Motor neuron (in vitro differentiated cells): Measurements from ENCODE around the gene SPAG16. TPM values are rescaled to one million over a fixed set of nuclear protein-coding genes. Genes with fewer than 3 reads are reported as not detected.
"Not testable (repeated sequence)": the region's sequence is repeated elsewhere in the genome, so short reads cannot be mapped to it uniquely, and the experiment has no call there.

Source experiments
- ATAC-seq, 8 experiments: fragments of 200-7000 bp; cut with Tn5 transposase; replicated peaks in 6 of 8; 2 replicates each; pipeline ENCODE4 v1.8.0; 2021; ENCODE audit warnings: mild to moderate bottlenecking in 8 of 8, moderate library complexity in 8 of 8
- H3K27ac ChIP-seq, 2 donors: fragments of 250-450 bp; sonication (Bioruptor Pico); 2 replicates each; pipeline ENCODE4 v1.9.0; 2021; ENCODE audit warnings: antibody characterized with exemption in 2 of 2, mild to moderate bottlenecking in 2 of 2, moderate library complexity in 1 of 2
- H3K4me1 ChIP-seq, 2 donors: fragments of 250-450 bp; sonication (Bioruptor Pico); replicated peaks in 1 of 2; 2 replicates each; pipeline ENCODE4 v1.6.1; 2021; ENCODE audit warnings: antibody characterized with exemption in 2 of 2, mild to moderate bottlenecking in 2 of 2, moderate library complexity in 1 of 2
- H3K4me3 ChIP-seq, 5 donors: fragments of 250-450 bp; sonication (Bioruptor Pico); 2 replicates each; pipeline ENCODE4 v1.9.0; 2021; ENCODE audit warnings: antibody characterized with exemption in 5 of 5, mild to moderate bottlenecking in 5 of 5, moderate library complexity in 4 of 5
- WGBS, 10 experiments: fragments of 450-650 bp; shearing (Covaris generic); methylation state at CpG; one replicate each; pipeline ENCODE4 v1.0.0; 2022; 5-methylcytosine and 5-hydroxymethylcytosine counted together
- in situ Hi-C, 9 experiments: fragments of 400-800 bp; cut with MboI; loops; one replicate each; pipeline ENCODE4 v1.15.0; 2021; ENCODE audit warnings: low sequenced_read_pairs in 9 of 9, low pct_unique_long_range_greater_than_20kb in 2 of 9; ENCODE audit not compliant: unreplicated experiment in 9 of 9
- total RNA-seq, 8 experiments: library from RNA; unstranded; fragments of 300-600 nt; gene quantifications; 2 replicates each; pipeline versions ENCODE4 v1.2.3 to v1.2.4, GENCODE V29; 2022

Gene SPAG16
- total RNA-seq, 8 experiments from 2014 or later = 13.2 to 123 (median 34.7) TPM

DNA sequence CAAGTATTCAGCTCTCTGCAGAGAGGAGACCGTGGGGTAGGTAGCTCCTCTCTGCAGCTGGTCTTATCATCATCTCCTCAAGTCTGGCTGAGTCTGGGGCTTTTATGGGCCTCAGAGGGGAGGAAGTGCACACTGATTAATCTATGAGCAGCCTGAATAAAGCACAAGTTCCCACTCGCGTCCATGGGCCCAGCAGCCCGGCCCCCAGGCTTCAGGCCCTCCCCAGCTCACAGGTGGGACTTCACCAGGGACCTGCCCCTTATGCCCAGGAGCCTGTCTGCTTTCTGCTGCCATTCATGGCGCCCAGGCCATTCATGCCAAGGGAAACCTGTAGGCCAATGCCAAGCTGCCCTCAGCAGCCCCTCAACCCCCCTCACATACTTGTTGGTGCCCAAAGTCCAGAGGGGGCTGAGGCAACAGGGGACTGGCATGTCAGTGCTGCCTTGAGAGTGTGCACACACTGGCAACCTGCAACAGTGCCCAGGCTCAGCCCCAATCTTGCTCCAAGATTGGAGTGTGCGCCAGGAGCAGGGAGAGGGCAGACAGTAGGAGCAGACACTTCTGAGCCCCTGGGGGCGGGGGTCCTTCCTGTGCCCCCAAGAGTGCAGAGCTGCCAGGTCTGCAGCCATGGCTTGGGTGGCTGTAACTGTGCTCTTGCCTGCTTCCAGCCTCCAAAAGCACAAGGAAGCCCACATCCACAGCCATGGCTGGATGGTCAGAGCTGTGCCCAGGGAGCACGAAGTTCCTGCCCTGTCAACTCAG, 751.0 kb downstream of the SPAG16 start:
- WGBS, 10 experiments = 40 to 100% (median 90%) methylated on average over 1 to 5 of the region's 8 CpGs; no CpG with 5 or more reads in 3 of the 10 experiments
- H3K4me1 ChIP-seq = no peaks in the 10 kb centered on the region
- H3K27ac ChIP-seq = no peak overlapping the region
- no peak overlapping the region for H3K4me3 ChIP-seq
- in situ Hi-C loops = no loop called here
- ATAC-seq = no peak

GRCh38 chr2:214035921-214036320, 751.7 kb downstream of the SPAG16 start:
- H3K27ac ChIP-seq = no peak overlapping the region
- in situ Hi-C loops = no loop called here
- H3K4me3 ChIP-seq = no peak overlapping the region
- no peak for ATAC-seq
- 74 to 100% (median 94%) methylated on average over 1 to 2 of the region's 2 CpGs; no CpG with 5 or more reads in 6 of the 10 experiments for WGBS, 10 experiments
- H3K4me1 ChIP-seq = no peaks in the 10 kb centered on the region

- no peak overlapping the region for H3K4me3 ChIP-seq
- in situ Hi-C loops = no loop called here
- no peaks in the 10 kb centered on the region for H3K4me1 ChIP-seq
- H3K27ac ChIP-seq = no peak overlapping the region
- ATAC-seq = no peak
Observed at GRCh38 chr2:214038186-214038585, 753.9 kb downstream of the SPAG16 start.

GRCh38 chr2:214050731-214051130, 766.5 kb downstream of the SPAG16 start:
- ATAC-seq = no peak
- in situ Hi-C loops = no loop called here

DNA sequence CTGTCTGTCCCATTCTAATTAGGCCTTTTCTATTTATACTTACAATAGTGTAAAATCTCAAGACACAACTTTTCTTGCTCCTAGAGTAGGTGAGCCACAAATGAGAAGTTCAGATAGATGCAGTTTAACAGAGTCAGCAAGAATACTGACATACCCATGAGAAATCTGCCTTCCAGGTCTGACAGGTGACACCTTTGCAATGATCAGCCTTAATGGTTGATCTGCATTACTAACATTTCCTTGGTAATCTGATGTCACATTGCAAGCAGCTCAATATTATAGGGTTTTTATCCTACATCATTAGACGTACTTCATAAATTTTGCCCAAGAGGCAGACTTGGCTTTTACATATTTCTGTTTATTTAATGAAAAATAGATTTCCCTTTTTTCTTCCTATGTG, 767.3 kb downstream of the SPAG16 start:
- no peak overlapping the region for H3K4me3 ChIP-seq
- peaks cover 0 to 5% of the 10 kb centered on the region in 2 donors for H3K4me1 ChIP-seq
- in situ Hi-C loops = no loop called here
- no peak for ATAC-seq
- 25 to 100% (median 69%) methylated on average over 1 of the region's 1 CpG; no CpG with 5 or more reads in 3 of the 10 experiments for WGBS, 10 experiments
- H3K27ac ChIP-seq = no peak overlapping the region

More at GRCh38 chr2:214050731-214051130, 766.5 kb downstream of the SPAG16 start:
- no peak overlapping the region for H3K4me3 ChIP-seq
- no peak overlapping the region for H3K27ac ChIP-seq
- H3K4me1 ChIP-seq = no peaks in the 10 kb centered on the region
- 0 to 100% (median 81%) methylated on average over 1 to 2 of the region's 2 CpGs; no CpG with 5 or more reads in 2 of the 10 experiments for WGBS, 10 experiments

GRCh38 chr2:214052235-214052634, 768.0 kb downstream of the SPAG16 start:
- peaks cover 0 to 7% of the 10 kb centered on the region in 2 donors for H3K4me1 ChIP-seq

GRCh38 chr2:214057986-214058385, 773.7 kb downstream of the SPAG16 start:
- Histone ChIP-seq H3K27ac (no peak overlapping the region), H3K4me3 (no peak overlapping the region), H3K4me1 (peaks cover 0 to 7% of the 10 kb centered on the region in 2 donors)
- 59 to 70% (median 63%) methylated on average over 2 of the region's 2 CpGs; no CpG with 5 or more reads in 7 of the 10 experiments for WGBS, 10 experiments
- ATAC-seq = no peak
- in situ Hi-C loops = no loop called here

More at GRCh38 chr2:214052235-214052634, 768.0 kb downstream of the SPAG16 start:
- ATAC-seq = no peak
- WGBS, 10 experiments = 42 to 85% (median 73%) methylated on average over 2 to 5 of the region's 5 CpGs
- in situ Hi-C loops = no loop called here
- Histone ChIP-seq H3K4me3 (no peak overlapping the region), H3K27ac (no peak overlapping the region)

GRCh38 chr2:214062279-214062678, 778.0 kb downstream of the SPAG16 start:
- WGBS, 10 experiments = 90 to 100% (median 100%) methylated on average over 1 to 5 of the region's 5 CpGs; no CpG with 5 or more reads in 2 of the 10 experiments
- in situ Hi-C loops, ATAC-seq, H3K4me3 ChIP-seq, H3K4me1 ChIP-seq, H3K27ac ChIP-seq: not testable (repeated sequence)

- H3K27ac ChIP-seq = no peak overlapping the region
- in situ Hi-C loops = no loop called here
- 72 to 100% (median 94%) methylated on average over 1 to 2 of the region's 2 CpGs; no CpG with 5 or more reads in 2 of the 10 experiments for WGBS, 10 experiments
- ATAC-seq = no peak
- H3K4me3 ChIP-seq = no peak overlapping the region
- peaks cover 10 to 23% of the 10 kb centered on the region in 2 donors for H3K4me1 ChIP-seq
Observed at GRCh38 chr2:214064471-214064870, 780.2 kb downstream of the SPAG16 start.

DNA sequence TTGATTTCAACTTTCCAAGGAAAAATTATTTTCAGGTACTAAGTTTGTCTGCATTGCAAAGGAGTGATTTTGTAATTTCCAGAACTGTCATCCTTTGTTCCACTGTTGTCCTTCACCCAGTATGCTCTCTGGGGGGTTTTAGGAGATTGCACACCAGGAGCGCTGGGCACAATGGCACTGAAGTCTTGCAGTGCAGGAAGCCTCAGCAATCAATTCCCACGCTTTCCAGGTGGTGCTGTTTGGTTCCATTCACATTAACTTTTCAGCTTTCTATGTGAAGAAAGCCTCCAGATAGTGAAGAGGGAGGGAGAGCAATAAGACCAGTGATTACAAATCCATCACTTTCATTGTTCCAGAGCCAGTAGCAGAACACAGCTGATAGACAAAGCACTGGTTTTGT, 782.6 kb downstream of the SPAG16 start:
- WGBS, 10 experiments = 27 to 100% (median 36%) methylated on average over 1 to 2 of the region's 2 CpGs; no CpG with 5 or more reads in 2 of the 10 experiments
- ATAC-seq = no peak
- in situ Hi-C loops = no loop called here
- Histone ChIP-seq H3K4me1 (peaks cover 10 to 25% of the 10 kb centered on the region in 2 donors), H3K4me3 (no peak overlapping the region), H3K27ac (no peak overlapping the region)

GRCh38 chr2:214069254-214069653, 785.0 kb downstream of the SPAG16 start:
- in situ Hi-C loops = no loop called here
- Histone ChIP-seq H3K4me1 (peaks cover 10 to 25% of the 10 kb centered on the region in 2 donors), H3K4me3 (no peak overlapping the region), H3K27ac (no peak overlapping the region)
- peak; percentile 54 to 100 (median 100) for ATAC-seq
- 0 to 54% (median 13%) methylated on average over 2 of the region's 2 CpGs; no CpG with 5 or more reads in 1 of the 10 experiments for WGBS, 10 experiments

- Histone ChIP-seq H3K4me3 (no peak overlapping the region), H3K4me1 (no peaks in the 10 kb centered on the region), H3K27ac (no peak overlapping the region)
- WGBS, 10 experiments = 58 to 100% (median 94%) methylated on average over 3 to 6 of the region's 6 CpGs; no CpG with 5 or more reads in 2 of the 10 experiments
- in situ Hi-C loops = no loop called here
- no peak for ATAC-seq
Observed at GRCh38 chr2:214075456-214075855, 791.2 kb downstream of the SPAG16 start.

- ATAC-seq = no peak
- no peak overlapping the region for H3K4me3 ChIP-seq
- 29 to 100% (median 86%) methylated on average over 1 of the region's 1 CpG; no CpG with 5 or more reads in 5 of the 10 experiments for WGBS, 10 experiments
- in situ Hi-C loops = no loop called here
- H3K27ac ChIP-seq = no peak overlapping the region
- H3K4me1 ChIP-seq = no peaks in the 10 kb centered on the region
Observed at GRCh38 chr2:214076527-214076926, 792.3 kb downstream of the SPAG16 start.
